ENCODE measurements around the gene SLC25A36.
A peak's percentile ranks its signal among the peaks of the same experiment; 100 is the strongest.
"Not testable (repeated sequence)": the region's sequence is repeated elsewhere in the genome, so short reads cannot be mapped to it uniquely, and the experiment has no call there.

SLC25A36 gene

GRCh38 chr3:141000027-141000663, 58.5 kb downstream of the SLC25A36 start:
- peak; percentile 17 to 29 for DNase-seq

GRCh38 chr3:141000686-141001085, 59.0 kb downstream of the SLC25A36 start:
- DNase-seq = no peak

- DNase-seq = no peak
Observed at GRCh38 chr3:141006344-141006743, 64.7 kb downstream of the SLC25A36 start.

- no peak for DNase-seq
Observed at GRCh38 chr3:141009496-141009895, 67.9 kb downstream of the SLC25A36 start.

GRCh38 chr3:141011232-141011996, 69.8 kb downstream of the SLC25A36 start:
- DNase-seq = peak; percentile 61 to 62

GRCh38 chr3:141011997-141012262, 70.3 kb downstream of the SLC25A36 start:
- DNase-seq = no peak

- DNase-seq = no peak
Observed at GRCh38 chr3:141012571-141012970, 70.9 kb downstream of the SLC25A36 start.

- DNase-seq = no peak
Observed at GRCh38 chr3:141015481-141015880, 73.8 kb downstream of the SLC25A36 start.

- DNase-seq = not testable (repeated sequence)
Observed at GRCh38 chr3:141017366-141018322, 76.0 kb downstream of the SLC25A36 start.

GRCh38 chr3:141019244-141019643, 77.6 kb downstream of the SLC25A36 start:
- DNase-seq = no peak

GRCh38 chr3:141020143-141020830, 78.7 kb downstream of the SLC25A36 start:
- DNase-seq = no peak

GRCh38 chr3:141021261-141021660, 79.6 kb downstream of the SLC25A36 start:
- DNase-seq = no peak

Data from activated CD4-positive, alpha-beta T cell treated with anti-CD3 and anti-CD28 coated beads for 4 hours (primary cell).